Heart left ventricle (tissue), 16 donors: ENCODE data around the gene UBR1. TPM values are rescaled to one million over a fixed set of nuclear protein-coding genes. Genes with fewer than 3 reads are reported as not detected.

Experiments used
- ATAC-seq, 4 donors: fragments of 200-7000 bp; cut with Tn5 transposase; one replicate each; pipeline ENCODE4 v1.9.1; 2020 to 2022; ENCODE audit warnings: moderate library complexity in 4 of 4, mild to moderate bottlenecking in 3 of 4, moderate number of reproducible peaks in 1 of 4
- DNase-seq, 5 donors: peaks; one replicate each; pipeline ENCODE4 v3.0.0-alpha.2; 2020
- H3K27ac ChIP-seq, 12 donors: fragments of 200-600 bp; sonication (generic) in 4 of 12; one replicate each; pipeline versions ENCODE4 v1.5.0 to v1.8.0; 2016 to 2022; ENCODE audit warnings: mild to moderate bottlenecking in 2 of 12
- H3K27me3 ChIP-seq, 9 donors: fragments of 200-600 bp; sonication (generic) in 2 of 9; one replicate each; pipeline versions ENCODE4 v1.5.1 to v1.8.0; 2016 to 2022; ENCODE audit warnings: mild to moderate bottlenecking in 3 of 9
- H3K36me3 ChIP-seq, 9 donors: fragments of 200-600 bp; sonication (generic) in 2 of 9; one replicate each; pipeline versions ENCODE4 v1.5.0 to v1.8.0; 2018 to 2022; ENCODE audit warnings: mild to moderate bottlenecking in 2 of 9
- H3K4me1 ChIP-seq, 12 donors: fragments of 200-600 bp; sonication (generic) in 4 of 12; one replicate each; pipeline versions ENCODE4 v1.5.0 to v1.8.0; 2016 to 2022; ENCODE audit warnings: mild to moderate bottlenecking in 3 of 12
- H3K4me3 ChIP-seq, 12 donors: fragments of 200-600 bp; sonication (generic) in 4 of 12; one replicate each; pipeline versions ENCODE4 v1.5.0 to v1.8.0; 2017 to 2022; ENCODE audit warnings: mild to moderate bottlenecking in 9 of 12, moderate library complexity in 4 of 12
- H3K9me3 ChIP-seq, 12 donors: fragments of 200-600 bp; sonication (generic) in 4 of 12; one replicate each; pipeline versions ENCODE4 v1.5.0 to v1.8.0; 2016 to 2022; ENCODE audit warnings: mild to moderate bottlenecking in 1 of 12
- POLR2A ChIP-seq, 2 donors: fragments of 450-650 bp; IDR thresholded peaks; one replicate each; pipeline ENCODE4 v1.6.1; 2017; ENCODE audit warnings: antibody characterized with exemption in 2 of 2, mild to moderate bottlenecking in 2 of 2, moderate library complexity in 2 of 2
- WGBS, 4 donors: extraction: QIAGEN DNeasy Blood & Tissue Kit in 2 of 4; methylation state at CpG; one replicate each; pipeline versions ENCODE4 v1.1.5 to v1.1.7; 2013 to 2018; 5-methylcytosine and 5-hydroxymethylcytosine counted together
- intact Hi-C, 10 donors: fragments of 100-400 bp; cut with DNase I; formaldehyde crosslinking; loops; one replicate each; pipeline versions ENCODE4 v1.11.1 to v1.14.2; 2022
- polyA plus RNA-seq, 2 donors: library from polyadenylated mRNA; stranded (reverse); fragments of 200-250 nt; gene quantifications; one replicate each; pipeline ENCODE4 v1.2.3, GENCODE V29; 2013
- total RNA-seq, 9 donors: library from RNA; depleted of rRNA in 2 of 9; stranded (reverse); fragments of >200 nt in 2 of 9; fragmentation: NEBNext Ultra II Directional in 3 of 9; extraction: Animal tissue kit (Norgen Biotek cat#: 25700) in 3 of 9; gene quantifications; one replicate each; pipeline versions ENCODE4 v1.1.0 to v1.2.4, GENCODE V29; 2016 to 2023
- TF ChIP-seq, protein P1 (sequence below), 12 donors: fragments of 200-600 bp; sonication (generic) in 4 of 12; IDR thresholded peaks; one replicate each; pipeline versions ENCODE4 v1.5.0 to v1.8.0; 2018 to 2022; ENCODE audit warnings: antibody characterized with exemption in 12 of 12, mild to moderate bottlenecking in 5 of 12
- donor health status: ischemic (EF 13 %, LVEDD 7.1; RV severe dilation, severe dysfunction).
- donor health status: healthy with polysubstance abuse.
- donor health status: DM: no; HTN: yes; CAD: no.
- donor health status: DM: no; HTN: no; CAD: no.
- donor health status: ischemic (EF 25% LVEDD 6.9; RV normal size, moderate dysfunction).
- donor health status: ischemic (EF 25% LVEDD 5.7; RV mildly dilated, moderate dysfunction).
- donor health status: healthy.
- donor health status: DM: yes; HTN: yes; CAD: no.
- donor health status: ischemic (EF 35%, LVEDD 5.7; RV mildly dilated, moderate dysfunction).
- donor health status: nonischemic (EF 11% LVEDD 7.7; RV severe dilation, severe dysfunction).
- donor health status: DM: yes; HTN: yes; CAD: no.
- donor health status: PGD.
- donor health status: ischemic (EF 29% LVEDD 5.4; RV normal size, mild dysfunction).
- donor health status: nonischemic (EF 23%, LVEDD 6.1; RV moderate dilation, normal function).

Gene UBR1
- total and polyA plus RNA-seq, 11 donors: 4.9 to 38.9 (median 25.0) TPM

DNA sequence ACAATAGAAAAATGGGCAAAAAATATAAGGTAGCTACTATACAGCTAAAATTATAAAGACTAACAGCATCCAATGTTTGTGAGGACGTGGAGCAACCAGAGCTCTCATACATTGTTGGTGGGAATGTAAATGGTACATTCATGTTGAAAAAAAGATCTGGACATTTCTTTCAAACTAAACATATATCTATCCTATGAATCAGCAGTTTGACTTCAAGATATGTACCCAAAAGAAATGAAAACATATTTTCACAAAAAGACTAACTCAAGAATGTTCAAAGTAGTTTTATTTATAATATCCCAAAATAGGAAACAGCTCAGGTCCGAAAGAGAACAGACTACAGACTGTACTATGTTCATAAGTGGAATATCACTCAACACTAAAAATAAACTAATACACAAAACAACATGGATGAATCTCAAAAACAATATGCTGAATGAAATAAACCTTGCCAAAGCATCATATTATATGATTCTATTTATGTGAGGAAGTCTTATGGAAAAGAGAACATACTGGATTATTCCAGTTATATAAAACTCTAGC is 176.5 kb downstream of the UBR1 start:
- Histone ChIP-seq H3K9me3 (no peaks in the 10 kb centered on the region), H3K4me1 (peaks cover 0 to 5% (median 0%) of the 10 kb centered on the region in 12 donors), H3K27ac (peak overlapping the region in 1 of 12 donors; percentile 23), H3K4me3 (no peak overlapping the region), H3K36me3 (no peaks in the 10 kb centered on the region), H3K27me3 (no peaks in the 10 kb centered on the region)
- ATAC-seq (peak in 2 of 4 donors; percentile 51 to 52), DNase-seq (no peak)
- TF ChIP-seq POLR2A (IDR thresholded peaks at IDR 0.05): no peak
- TF ChIP-seq, protein P1, sequence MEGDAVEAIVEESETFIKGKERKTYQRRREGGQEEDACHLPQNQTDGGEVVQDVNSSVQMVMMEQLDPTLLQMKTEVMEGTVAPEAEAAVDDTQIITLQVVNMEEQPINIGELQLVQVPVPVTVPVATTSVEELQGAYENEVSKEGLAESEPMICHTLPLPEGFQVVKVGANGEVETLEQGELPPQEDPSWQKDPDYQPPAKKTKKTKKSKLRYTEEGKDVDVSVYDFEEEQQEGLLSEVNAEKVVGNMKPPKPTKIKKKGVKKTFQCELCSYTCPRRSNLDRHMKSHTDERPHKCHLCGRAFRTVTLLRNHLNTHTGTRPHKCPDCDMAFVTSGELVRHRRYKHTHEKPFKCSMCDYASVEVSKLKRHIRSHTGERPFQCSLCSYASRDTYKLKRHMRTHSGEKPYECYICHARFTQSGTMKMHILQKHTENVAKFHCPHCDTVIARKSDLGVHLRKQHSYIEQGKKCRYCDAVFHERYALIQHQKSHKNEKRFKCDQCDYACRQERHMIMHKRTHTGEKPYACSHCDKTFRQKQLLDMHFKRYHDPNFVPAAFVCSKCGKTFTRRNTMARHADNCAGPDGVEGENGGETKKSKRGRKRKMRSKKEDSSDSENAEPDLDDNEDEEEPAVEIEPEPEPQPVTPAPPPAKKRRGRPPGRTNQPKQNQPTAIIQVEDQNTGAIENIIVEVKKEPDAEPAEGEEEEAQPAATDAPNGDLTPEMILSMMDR (IDR thresholded peaks at IDR 0.05): no peak
- WGBS, 4 donors: 39 to 52% (median 44%) methylated on average over 2 of the region's 2 CpGs
- intact Hi-C loops: loop anchor here in 9 of 10 donors (2.0 to 10.0 kb wide), 7 partner anchors 125 to 227 kb away; partner anchors contain the start of gene CDAN1 (in 6 of the 9)

DNA sequence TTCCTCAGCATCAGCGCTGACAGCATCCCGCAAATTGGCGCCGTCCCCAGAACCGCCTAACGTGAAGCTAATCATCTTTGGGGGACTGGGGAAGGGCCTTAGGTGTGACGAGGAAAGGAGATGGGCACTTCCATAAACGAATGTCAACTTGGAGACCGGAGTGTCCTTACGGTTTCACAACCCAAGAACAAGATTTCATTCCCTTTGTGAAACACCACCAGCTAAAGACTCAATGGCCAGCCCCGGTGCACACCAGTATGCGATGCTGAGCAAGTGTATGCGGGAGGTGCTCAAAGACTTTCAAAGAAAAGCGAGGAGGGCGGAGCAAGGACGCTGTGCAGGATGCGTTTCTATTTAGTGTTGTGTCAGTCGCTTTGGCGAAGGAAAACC is 184.5 kb downstream of the UBR1 start:
- peak; percentile 2 to 34 (median 8) for ATAC-seq

DNA sequence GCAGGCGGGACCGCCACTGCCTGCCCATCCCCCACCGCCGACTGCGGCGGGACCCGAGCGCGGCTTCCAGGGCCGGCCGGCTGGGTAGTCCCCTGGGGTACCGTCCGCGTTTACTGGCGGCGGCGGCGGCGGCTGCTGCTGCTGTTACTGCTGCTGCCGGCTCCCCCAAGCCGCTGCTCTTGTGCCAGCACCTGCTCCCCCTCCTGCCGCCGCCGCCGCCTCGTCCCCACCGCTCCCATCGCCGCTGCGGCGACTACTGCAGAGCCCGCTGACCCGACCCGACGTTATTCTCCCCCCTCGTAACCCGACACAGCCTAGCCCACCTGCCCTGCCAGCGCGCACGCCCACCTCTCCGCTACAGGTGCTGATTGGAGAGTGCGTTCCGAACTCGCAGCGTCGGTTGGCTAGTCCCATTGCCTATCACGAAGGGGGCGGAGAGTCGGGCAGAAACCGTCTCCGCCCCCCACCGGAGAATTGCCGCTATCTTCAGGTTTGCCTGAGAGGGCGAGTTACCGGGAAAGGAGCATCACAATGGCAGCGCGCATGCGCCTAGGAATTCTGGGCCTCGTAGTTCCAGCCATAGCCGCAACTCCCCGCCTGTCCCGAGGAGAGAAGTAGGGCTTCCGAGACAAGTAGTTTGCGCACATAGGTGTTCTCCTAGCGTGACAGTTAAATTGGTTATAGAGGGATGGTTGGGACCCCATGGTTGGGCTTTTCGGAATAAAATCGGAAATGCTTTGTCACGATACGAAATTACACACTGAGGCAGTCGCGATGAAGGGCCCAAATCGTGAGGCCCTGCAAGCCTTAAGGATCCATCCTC is 185.1 kb downstream of the UBR1 start, which contains the start of gene TTBK2:
Gene TTBK2 (minus strand): TSS at position 260 of the 823 bp plus-strand sequence. CDS start 42,161 bp downstream, outside the sequence.
- Histone ChIP-seq H3K4me3 (peak within 1 kb of the TSS; percentile 67 to 98 (median 94)), H3K36me3 (no peaks in the 10 kb centered on the region), H3K27me3 (no peaks in the 10 kb centered on the region), H3K9me3 (no peaks in the 10 kb centered on the region), H3K4me1 (peaks cover 0 to 40% (median 16%) of the 10 kb centered on the region in 12 donors), H3K27ac (peak within 1 kb of the TSS; percentile 69 to 93 (median 90))
- peak; percentile 99 for DNase-seq
- WGBS, 4 donors: 0 to 1% (median 0%) methylated on average over 49 to 72 of the region's 72 CpGs
- TF ChIP-seq, protein P1 (IDR thresholded peaks at IDR 0.05): peak in 6 of 12 donors; percentile 12 to 43 (median 27)
- TF ChIP-seq POLR2A (IDR thresholded peaks at IDR 0.05): peak; percentile 62 to 96
- ATAC-seq: peak; percentile 99 to 100 (median 99)
- intact Hi-C loops: loop anchor here in 8 of 10 donors (2.0 to 10.0 kb wide), 5 partner anchors 116 to 648 kb away; partner anchors contain the start of genes CDAN1 (in 8 of the 8), GANC (in 1 of the 8) and TMEM87A (in 1 of the 8)

More for the DNA sequence above, 184.5 kb downstream of the UBR1 start:
- intact Hi-C loops: loop anchor here in 8 of 10 donors (2.0 to 10.0 kb wide), 5 partner anchors 117 to 649 kb away; partner anchors contain the start of genes CDAN1 (in 8 of the 8), GANC (in 1 of the 8) and TMEM87A (in 1 of the 8)
- Histone ChIP-seq H3K27ac (peak overlapping the region in 11 of 12 donors; percentile 16 to 93 (median 60)), H3K4me1 (peaks cover 0 to 34% (median 14%) of the 10 kb centered on the region in 12 donors), H3K27me3 (no peaks in the 10 kb centered on the region), H3K4me3 (peak overlapping the region; percentile 67 to 98 (median 94)), H3K36me3 (no peaks in the 10 kb centered on the region), H3K9me3 (no peaks in the 10 kb centered on the region)
- peak; percentile 10 to 64 (median 32) for DNase-seq
- no peak for TF ChIP-seq POLR2A (IDR thresholded peaks at IDR 0.05)
- TF ChIP-seq, protein P1 (IDR thresholded peaks at IDR 0.05): no peak
- WGBS, 4 donors: 3 to 7% (median 6%) methylated on average over 16 to 19 of the region's 19 CpGs
